Trophoblast cell (in vitro differentiated cells and primary cell): Measurements from ENCODE around the gene ZBTB44.

Source experiments
- DNase-seq, 2 donors: peaks; one replicate each; pipeline ENCODE4 v3.0.0-alpha.2; 2016
- H2AFZ ChIP-seq: 2 replicates; pipeline ENCODE4 v1.6.1; 2013; ENCODE audit warnings: low read length, moderate library complexity, mild to moderate bottlenecking; ENCODE audit not compliant: insufficient read depth, poor library complexity
- H2AK5ac ChIP-seq: 2 replicates; pipeline ENCODE4 v1.6.1; 2013; ENCODE audit warnings: mild to moderate bottlenecking, low read length
- H2BK120ac ChIP-seq: 2 replicates; pipeline ENCODE4 v1.6.1; 2013; ENCODE audit warnings: low read length, mild to moderate bottlenecking, moderate library complexity; ENCODE audit not compliant: insufficient read depth, poor library complexity
- H2BK12ac ChIP-seq: 2 replicates; pipeline ENCODE4 v1.6.1; 2013; ENCODE audit warnings: mild to moderate bottlenecking, low read length, moderate library complexity
- H2BK5ac ChIP-seq: 2 replicates; pipeline ENCODE4 v1.6.1; 2013; ENCODE audit warnings: low read length, low read depth, moderate library complexity, mild to moderate bottlenecking; ENCODE audit not compliant: poor library complexity
- H3K14ac ChIP-seq: 2 replicates; pipeline ENCODE4 v1.6.1; 2013; ENCODE audit warnings: mild to moderate bottlenecking, low read length
- H3K18ac ChIP-seq: 2 replicates; pipeline ENCODE4 v1.6.1; 2013; ENCODE audit warnings: mild to moderate bottlenecking, low read length
- H3K23ac ChIP-seq: 2 replicates; pipeline ENCODE4 v1.6.1; 2013; ENCODE audit warnings: low read length
- H3K27ac ChIP-seq: 2 replicates; pipeline ENCODE4 v1.5.1; 2013; ENCODE audit warnings: low read depth, mild to moderate bottlenecking, inconsistent platforms, low read length, moderate library complexity
- H3K27me3 ChIP-seq: 2 replicates; pipeline ENCODE4 v1.6.1; 2013; ENCODE audit warnings: inconsistent platforms, mild to moderate bottlenecking, low read length, moderate library complexity; ENCODE audit not compliant: insufficient read depth
- H3K36me3 ChIP-seq, 2 experiments: 1 replicate in 1 of 2; 2 replicates in 1 of 2; pipeline ENCODE4 v1.6.1; 2013; ENCODE audit warnings: low read length in 2 of 2, mild to moderate bottlenecking in 2 of 2, moderate library complexity in 1 of 2; ENCODE audit not compliant: insufficient read depth in 2 of 2, control insufficient read depth in 1 of 2
- H3K4ac ChIP-seq: 2 replicates; pipeline ENCODE4 v1.6.1; 2013; ENCODE audit warnings: low read depth, mild to moderate bottlenecking, low read length, moderate library complexity
- H3K4me1 ChIP-seq, 2 experiments: 1 replicate in 1 of 2; 2 replicates in 1 of 2; pipeline ENCODE4 v1.6.1; 2013; ENCODE audit warnings: low read length in 2 of 2, mild to moderate bottlenecking in 2 of 2, moderate library complexity in 1 of 2; ENCODE audit not compliant: insufficient read depth in 2 of 2, control insufficient read depth in 1 of 2
- H3K4me2 ChIP-seq: 2 replicates; pipeline ENCODE4 v1.6.1; 2013; ENCODE audit warnings: inconsistent platforms, mild to moderate bottlenecking, low read length, moderate library complexity
- H3K4me3 ChIP-seq: 2 replicates; pipeline ENCODE4 v1.5.1; 2013; ENCODE audit warnings: mild to moderate bottlenecking, low read depth, low read length, inconsistent platforms
- H3K79me1 ChIP-seq: one replicate; pipeline ENCODE4 v1.6.1; 2013; ENCODE audit warnings: low read length
- H3K79me2 ChIP-seq: 2 replicates; pipeline ENCODE4 v1.6.1; 2013; ENCODE audit warnings: low read length, mild to moderate bottlenecking; ENCODE audit not compliant: control insufficient read depth, insufficient read depth, poor library complexity
- H3K9ac ChIP-seq: 2 replicates; pipeline ENCODE4 v1.6.1; 2013; ENCODE audit warnings: mild to moderate bottlenecking, low read length
- H3K9me3 ChIP-seq: 2 replicates; pipeline ENCODE4 v1.6.1; 2013; ENCODE audit warnings: low read depth, mild to moderate bottlenecking, control low read depth, inconsistent platforms, low read length; ENCODE audit not compliant: insufficient read depth
- H4K12ac ChIP-seq: 2 replicates; pipeline ENCODE4 v1.6.1; 2013; ENCODE audit warnings: low read depth, mild to moderate bottlenecking, low read length, moderate library complexity
- H4K8ac ChIP-seq: 2 replicates; pipeline ENCODE4 v1.6.1; 2013; ENCODE audit warnings: low read depth, mild to moderate bottlenecking, low read length, moderate library complexity
- H4K91ac ChIP-seq: one replicate; pipeline ENCODE4 v1.6.1; 2013; ENCODE audit warnings: low read depth, mild to moderate bottlenecking, low read length, moderate library complexity
- WGBS: extraction: QIAGEN DNeasy Blood & Tissue Kit; methylation state at CpG from one replicate; pipeline ENCODE4 v1.1.7; 2013; ENCODE audit warnings: missing lambda C conversion rate; ENCODE audit not compliant: insufficient read length, insufficient coverage; ENCODE audit errors: extremely low coverage; 5-methylcytosine and 5-hydroxymethylcytosine counted together

Gene ZBTB44

DNA sequence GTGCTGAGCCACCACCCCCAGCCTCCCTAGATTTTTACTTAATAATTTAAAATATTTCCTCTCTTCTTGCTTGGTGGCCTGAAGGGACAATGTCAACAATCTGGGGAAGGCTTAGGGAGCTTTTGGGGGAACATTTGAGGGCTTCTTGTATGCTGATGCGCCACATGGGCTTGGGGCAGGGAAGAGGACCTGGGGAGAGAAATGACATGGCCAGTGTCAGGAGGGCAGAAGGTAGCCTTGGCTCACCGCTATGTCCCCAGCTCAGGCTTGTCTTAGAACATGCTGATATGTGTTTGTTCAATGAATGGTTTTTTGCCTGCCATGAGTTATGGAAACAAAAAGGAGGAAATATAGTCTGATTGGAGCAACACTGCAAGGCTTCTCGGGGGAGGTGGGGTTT, 103.6 kb downstream of the ZBTB44 start:
- DNase-seq, result no peak
- Histone ChIP-seq H2AK5ac (no peak overlapping the region), H3K27me3 (no peaks in the 10 kb centered on the region), H3K9ac (no peak overlapping the region), H2BK12ac (no peak overlapping the region), H3K4me1 (no peaks in the 10 kb centered on the region), H3K27ac (no peak overlapping the region), H4K8ac (no peak overlapping the region), H2AFZ (no peak overlapping the region), H2BK120ac (no peak overlapping the region), H4K91ac (no peak overlapping the region), H3K79me2 (no peaks in the 10 kb centered on the region), H3K23ac (no peak overlapping the region), H3K9me3 (peaks cover 2% of the 10 kb centered on the region), H3K4me2 (no peak overlapping the region), H3K36me3 (no peaks in the 10 kb centered on the region), H2BK5ac (no peak overlapping the region), H3K4ac (no peak overlapping the region), H3K4me3 (no peak overlapping the region), H3K14ac (no peak overlapping the region), H4K12ac (no peak overlapping the region), H3K18ac (no peak overlapping the region), H3K79me1 (no peaks in the 10 kb centered on the region)
- WGBS, result no CpG with 5 or more reads among the region's 3 CpGs

DNA sequence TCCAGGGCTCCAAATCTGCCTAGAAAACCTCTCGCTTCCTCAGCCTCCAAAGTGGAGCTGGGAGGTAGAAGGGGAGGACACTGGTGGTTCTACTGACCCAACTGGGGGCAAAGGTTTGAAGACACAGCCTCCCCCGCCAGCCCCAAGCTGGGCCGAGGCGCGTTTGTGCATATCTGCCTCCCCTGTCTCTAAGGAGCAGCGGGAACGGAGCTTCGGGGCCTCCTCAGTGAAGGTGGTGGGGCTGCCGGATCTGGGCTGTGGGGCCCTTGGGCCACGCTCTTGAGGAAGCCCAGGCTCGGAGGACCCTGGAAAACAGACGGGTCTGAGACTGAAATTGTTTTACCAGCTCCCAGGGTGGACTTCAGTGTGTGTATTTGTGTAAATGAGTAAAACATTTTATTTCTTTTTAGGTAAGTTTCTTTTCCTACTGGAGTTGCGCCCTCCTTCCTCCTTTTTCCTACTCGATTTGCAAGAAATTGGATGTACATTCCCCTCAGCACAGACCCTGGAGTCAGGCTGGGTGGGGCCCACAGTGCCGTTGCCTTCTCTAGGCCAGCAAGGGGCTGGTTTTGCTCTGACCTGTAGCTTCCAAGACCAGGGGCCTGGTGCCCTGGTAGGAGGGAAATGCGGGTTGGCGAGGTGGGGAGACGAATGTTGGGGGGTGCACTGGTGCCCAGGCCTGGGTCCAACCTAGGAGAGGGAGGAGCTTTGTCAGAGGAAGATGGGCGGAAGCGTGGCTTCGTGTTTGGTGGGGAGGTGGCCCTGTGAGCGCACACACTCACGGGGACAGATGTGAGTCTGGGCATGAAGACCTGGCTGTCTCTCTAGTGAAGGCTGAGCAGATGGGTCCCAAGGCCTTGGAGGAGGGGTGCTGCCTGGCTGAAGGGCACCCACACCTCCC, 104.5 kb downstream of the ZBTB44 start:
- no peak overlapping the region for H3K4ac ChIP-seq
- no peak overlapping the region for H2AK5ac ChIP-seq
- no peak overlapping the region for H3K27ac ChIP-seq
- no peak overlapping the region for H2BK120ac ChIP-seq
- H3K79me1 ChIP-seq, result no peaks in the 10 kb centered on the region
- H3K4me2 ChIP-seq, result no peak overlapping the region
- no peak overlapping the region for H2BK12ac ChIP-seq
- no peak overlapping the region for H2BK5ac ChIP-seq
- no peaks in the 10 kb centered on the region for H3K36me3 ChIP-seq
- WGBS, result no CpG with 5 or more reads among the region's 23 CpGs
- no peak overlapping the region for H4K8ac ChIP-seq
- peaks cover 2% of the 10 kb centered on the region for H3K9me3 ChIP-seq
- H3K18ac ChIP-seq, result no peak overlapping the region
- H2AFZ ChIP-seq, result no peak overlapping the region
- no peak overlapping the region for H4K12ac ChIP-seq
- H3K9ac ChIP-seq, result no peak overlapping the region
- H3K14ac ChIP-seq, result no peak overlapping the region
- no peak overlapping the region for H3K4me3 ChIP-seq
- no peak overlapping the region for H3K23ac ChIP-seq
- no peak for DNase-seq
- no peaks in the 10 kb centered on the region for H3K79me2 ChIP-seq
- H4K91ac ChIP-seq, result no peak overlapping the region
- H3K27me3 ChIP-seq, result no peaks in the 10 kb centered on the region
- H3K4me1 ChIP-seq, result no peaks in the 10 kb centered on the region

DNA sequence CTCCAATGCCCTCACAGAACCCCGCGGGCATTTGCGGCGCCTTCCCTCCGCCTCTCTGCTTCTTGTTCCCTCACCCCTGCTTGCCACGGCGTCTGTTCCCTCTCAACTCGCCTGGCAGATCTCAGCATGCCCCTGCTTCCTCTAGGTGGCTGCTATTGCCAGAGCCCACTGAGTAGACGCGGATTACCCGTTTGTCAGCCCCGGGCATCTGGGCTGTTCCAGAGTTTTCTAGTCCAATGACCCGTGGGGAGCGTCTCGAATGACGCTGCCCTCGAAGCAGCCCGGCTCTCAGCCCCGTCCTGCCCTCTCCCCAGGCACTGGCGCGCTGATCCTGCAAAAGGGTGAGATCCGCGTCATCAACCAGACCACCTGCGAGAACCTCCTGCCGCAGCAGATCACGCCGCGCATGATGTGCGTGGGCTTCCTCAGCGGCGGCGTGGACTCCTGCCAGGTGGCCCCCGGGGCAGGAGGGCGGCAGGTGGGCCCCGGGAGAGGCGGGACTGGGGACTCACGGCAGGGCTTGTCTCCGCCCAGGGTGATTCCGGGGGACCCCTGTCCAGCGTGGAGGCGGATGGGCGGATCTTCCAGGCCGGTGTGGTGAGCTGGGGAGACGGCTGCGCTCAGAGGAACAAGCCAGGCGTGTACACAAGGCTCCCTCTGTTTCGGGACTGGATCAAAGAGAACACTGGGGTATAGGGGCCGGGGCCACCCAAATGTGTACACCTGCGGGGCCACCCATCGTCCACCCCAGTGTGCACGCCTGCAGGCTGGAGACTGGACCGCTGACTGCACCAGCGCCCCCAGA, 105.4 kb downstream of the ZBTB44 start:
- Histone ChIP-seq H3K4me1 (no peaks in the 10 kb centered on the region), H2BK12ac (no peak overlapping the region), H2AFZ (no peak overlapping the region), H3K14ac (no peak overlapping the region), H3K4ac (no peak overlapping the region), H3K79me1 (no peaks in the 10 kb centered on the region), H3K4me2 (no peak overlapping the region), H3K4me3 (no peak overlapping the region), H3K36me3 (no peaks in the 10 kb centered on the region), H3K18ac (no peak overlapping the region), H3K23ac (no peak overlapping the region), H2AK5ac (no peak overlapping the region), H2BK120ac (no peak overlapping the region), H4K12ac (no peak overlapping the region), H3K79me2 (no peaks in the 10 kb centered on the region), H4K91ac (no peak overlapping the region), H3K27ac (no peak overlapping the region), H3K27me3 (no peaks in the 10 kb centered on the region), H3K9ac (no peak overlapping the region), H2BK5ac (no peak overlapping the region), H4K8ac (no peak overlapping the region), H3K9me3 (peaks cover 2% of the 10 kb centered on the region)
- no CpG with 5 or more reads among the region's 53 CpGs for WGBS
- DNase-seq, result no peak

DNA sequence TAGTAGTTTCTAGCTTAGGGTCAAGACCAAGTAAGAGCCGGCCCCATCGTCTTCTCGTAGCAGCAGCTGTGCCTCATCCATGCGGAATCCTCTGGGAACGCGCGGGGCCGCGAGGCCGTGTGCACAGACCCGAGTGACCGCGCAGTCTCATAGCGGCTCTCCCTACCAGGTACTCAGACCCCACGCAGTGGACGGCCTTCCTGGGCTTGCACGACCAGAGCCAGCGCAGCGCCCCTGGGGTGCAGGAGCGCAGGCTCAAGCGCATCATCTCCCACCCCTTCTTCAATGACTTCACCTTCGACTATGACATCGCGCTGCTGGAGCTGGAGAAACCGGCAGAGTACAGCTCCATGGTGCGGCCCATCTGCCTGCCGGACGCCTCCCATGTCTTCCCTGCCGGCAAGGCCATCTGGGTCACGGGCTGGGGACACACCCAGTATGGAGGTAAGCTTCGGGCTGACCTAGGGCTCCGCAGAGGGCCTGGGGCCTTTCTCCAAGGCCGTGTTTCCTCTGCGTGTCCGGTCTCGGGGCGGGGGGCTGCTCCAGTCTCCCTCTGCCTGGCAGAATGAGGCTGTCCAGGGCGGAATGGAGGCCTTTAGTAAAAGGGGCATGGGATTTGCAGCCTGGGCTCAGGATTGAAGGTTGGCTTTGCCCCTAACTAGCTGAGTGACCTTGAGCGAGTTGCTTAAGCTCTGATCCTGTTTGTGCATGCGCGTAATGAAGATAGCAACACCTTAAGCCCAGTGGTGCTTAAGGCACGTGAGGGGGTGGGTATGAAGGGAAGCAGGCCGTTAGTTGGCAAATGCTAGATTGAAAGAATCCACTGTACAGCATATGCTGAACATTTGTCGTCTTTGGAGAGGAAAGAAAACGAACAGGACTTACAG, 106.2 kb downstream of the ZBTB44 start:
- H2AFZ ChIP-seq, result no peak overlapping the region
- WGBS, result no CpG with 5 or more reads among the region's 45 CpGs

More for the DNA sequence above, 106.2 kb downstream of the ZBTB44 start:
- Histone ChIP-seq H2BK12ac (no peak overlapping the region), H3K4me2 (no peak overlapping the region), H3K36me3 (no peaks in the 10 kb centered on the region), H2AK5ac (no peak overlapping the region), H3K79me2 (no peaks in the 10 kb centered on the region), H4K12ac (no peak overlapping the region), H3K79me1 (no peaks in the 10 kb centered on the region), H3K4me1 (no peaks in the 10 kb centered on the region), H3K9me3 (no peaks in the 10 kb centered on the region), H3K27me3 (no peaks in the 10 kb centered on the region), H3K4me3 (no peak overlapping the region), H3K4ac (no peak overlapping the region), H3K18ac (no peak overlapping the region), H4K91ac (no peak overlapping the region), H2BK5ac (no peak overlapping the region), H3K27ac (no peak overlapping the region), H4K8ac (no peak overlapping the region), H2BK120ac (no peak overlapping the region), H3K9ac (no peak overlapping the region), H3K23ac (no peak overlapping the region), H3K14ac (no peak overlapping the region)
- DNase-seq, result no peak
